ENCODE measurements around the gene TMEM98.
"Not testable (repeated sequence)": the region's sequence is repeated elsewhere in the genome, so short reads cannot be mapped to it uniquely, and the experiment has no call there.

Gene TMEM98

GRCh38 chr17:32920293-32920692 is 7.7 kb upstream of the TMEM98 start:
- in situ Hi-C loops (cut with MboI; ENCODE audit: low sequenced_read_pairs) = no loop called here
- DNase-seq (ENCODE audit: low spot score in 2 of 2) = no peak

GRCh38 chr17:32921017-32921416 is 6.9 kb upstream of the TMEM98 start:
- Histone ChIP-seq H3K27me3 (ENCODE audit: low read depth) (no peaks in the 10 kb centered on the region), H3K9me3 (no peaks in the 10 kb centered on the region), H3K36me3 (replicated peaks) (no peaks in the 10 kb centered on the region), H3K4me1 (no peaks in the 10 kb centered on the region; the same call in 1 of the 2 replicates), H3K4me3 (no peak overlapping the region)
- in situ Hi-C loops (cut with MboI; ENCODE audit: low sequenced_read_pairs) = no loop called here
- no peak for DNase-seq (ENCODE audit: low spot score in 2 of 2)

More at GRCh38 chr17:32920293-32920692, 7.7 kb upstream of the TMEM98 start:
- Histone ChIP-seq H3K4me1 (no peaks in the 10 kb centered on the region; the same call in 1 of the 2 replicates), H3K9me3 (no peaks in the 10 kb centered on the region), H3K36me3 (replicated peaks) (no peaks in the 10 kb centered on the region), H3K4me3 (no peak overlapping the region), H3K27me3 (ENCODE audit: low read depth) (no peaks in the 10 kb centered on the region)

- H3K4me1 ChIP-seq; DNase-seq (ENCODE audit: low spot score in 2 of 2); H3K9me3 ChIP-seq; H3K4me3 ChIP-seq; H3K36me3 ChIP-seq (replicated peaks); in situ Hi-C loops (cut with MboI; ENCODE audit: low sequenced_read_pairs); H3K27me3 ChIP-seq (ENCODE audit: low read depth): not testable (repeated sequence)
These were observed 4.0 kb upstream of the TMEM98 start for GRCh38 chr17:32923905-32924304.

GRCh38 chr17:32926183-32926582 is 1.8 kb upstream of the TMEM98 start:
- Histone ChIP-seq H3K27me3 (ENCODE audit: low read depth) (no peaks in the 10 kb centered on the region), H3K4me1 (peaks cover 14% of the 10 kb centered on the region), H3K36me3 (replicated peaks) (no peaks in the 10 kb centered on the region; the same call in 1 of the 2 replicates), H3K4me3 (no peak overlapping the region), H3K9me3 (no peaks in the 10 kb centered on the region)
- DNase-seq (ENCODE audit: low spot score in 2 of 2) = peak in 1 of 2 experiments; percentile 24
- in situ Hi-C loops (cut with MboI; ENCODE audit: low sequenced_read_pairs) = no loop called here

GRCh38 chr17:32926789-32927188 is 1.2 kb upstream of the TMEM98 start:
- H3K27me3 ChIP-seq (ENCODE audit: low read depth); H3K4me3 ChIP-seq; H3K36me3 ChIP-seq (replicated peaks); DNase-seq (ENCODE audit: low spot score in 2 of 2); H3K9me3 ChIP-seq; in situ Hi-C loops (cut with MboI; ENCODE audit: low sequenced_read_pairs): not testable (repeated sequence)
- peaks cover 14% of the 10 kb centered on the region for H3K4me1 ChIP-seq

- in situ Hi-C loops (cut with MboI; ENCODE audit: low sequenced_read_pairs) = no loop called here
- H3K9me3 ChIP-seq = no peaks in the 10 kb centered on the region
These were observed 691 bp upstream of the TMEM98 start for GRCh38 chr17:32927201-32927723.

GRCh38 chr17:32928586-32929535 is 908 bp downstream of the TMEM98 start:
- in situ Hi-C loops (cut with MboI; ENCODE audit: low sequenced_read_pairs) = no loop called here
- peak overlapping the region; percentile 52 for H3K4me3 ChIP-seq
- peaks cover 14% of the 10 kb centered on the region for H3K4me1 ChIP-seq
- H3K9me3 ChIP-seq = no peaks in the 10 kb centered on the region
- no peaks in the 10 kb centered on the region for H3K27me3 ChIP-seq (ENCODE audit: low read depth)
- peak in 1 of 2 experiments; percentile 47 for DNase-seq (ENCODE audit: low spot score in 2 of 2)
- no peaks in the 10 kb centered on the region; the same call in none of the 2 replicates for H3K36me3 ChIP-seq (replicated peaks)

More at GRCh38 chr17:32927201-32927723, 691 bp upstream of the TMEM98 start:
- peaks cover 14% of the 10 kb centered on the region for H3K4me1 ChIP-seq
- no peak for DNase-seq (ENCODE audit: low spot score in 2 of 2)
- H3K4me3 ChIP-seq = peak overlapping the region; percentile 30
- H3K36me3 ChIP-seq (replicated peaks) = no peaks in the 10 kb centered on the region; the same call in none of the 2 replicates
- H3K27me3 ChIP-seq (ENCODE audit: low read depth) = no peaks in the 10 kb centered on the region

- H3K36me3 ChIP-seq (replicated peaks) = peaks cover 4% of the 10 kb centered on the region
- H3K9me3 ChIP-seq = no peaks in the 10 kb centered on the region
- H3K27me3 ChIP-seq (ENCODE audit: low read depth) = no peaks in the 10 kb centered on the region
- H3K4me1 ChIP-seq = peaks cover 14% of the 10 kb centered on the region
- peak overlapping the region; percentile 52 for H3K4me3 ChIP-seq
- in situ Hi-C loops (cut with MboI; ENCODE audit: low sequenced_read_pairs) = no loop called here
- DNase-seq (ENCODE audit: low spot score in 2 of 2) = no peak
These were observed 1.6 kb downstream of the TMEM98 start for GRCh38 chr17:32929588-32929987.

- DNase-seq (ENCODE audit: low spot score in 2 of 2) = peak in 1 of 2 experiments; percentile 47
- peaks cover 14% of the 10 kb centered on the region for H3K4me1 ChIP-seq
- H3K36me3 ChIP-seq (replicated peaks) = peaks cover 5% of the 10 kb centered on the region
- no peaks in the 10 kb centered on the region for H3K27me3 ChIP-seq (ENCODE audit: low read depth)
- no peaks in the 10 kb centered on the region for H3K9me3 ChIP-seq
- H3K4me3 ChIP-seq = no peak overlapping the region
- in situ Hi-C loops (cut with MboI; ENCODE audit: low sequenced_read_pairs) = no loop called here
These were observed 2.6 kb downstream of the TMEM98 start for GRCh38 chr17:32930512-32930911.

- DNase-seq (ENCODE audit: low spot score in 2 of 2) = no peak
- in situ Hi-C loops (cut with MboI; ENCODE audit: low sequenced_read_pairs) = no loop called here
- Histone ChIP-seq H3K36me3 (replicated peaks) (peaks cover 9% of the 10 kb centered on the region), H3K4me1 (peaks cover 14% of the 10 kb centered on the region), H3K4me3 (no peak overlapping the region), H3K27me3 (ENCODE audit: low read depth) (no peaks in the 10 kb centered on the region), H3K9me3 (no peaks in the 10 kb centered on the region)
These were observed 3.7 kb downstream of the TMEM98 start for GRCh38 chr17:32931686-32932085.

- H3K4me1 ChIP-seq = peaks cover 6% of the 10 kb centered on the region
- H3K27me3 ChIP-seq (ENCODE audit: low read depth) = no peaks in the 10 kb centered on the region
- H3K4me3 ChIP-seq = no peak overlapping the region
- no peaks in the 10 kb centered on the region for H3K9me3 ChIP-seq
- in situ Hi-C loops (cut with MboI; ENCODE audit: low sequenced_read_pairs) = no loop called here
- H3K36me3 ChIP-seq (replicated peaks) = peaks cover 28% of the 10 kb centered on the region
- no peak for DNase-seq (ENCODE audit: low spot score in 2 of 2)
These were observed 5.9 kb downstream of the TMEM98 start for GRCh38 chr17:32933881-32934280.

- no peaks in the 10 kb centered on the region for H3K27me3 ChIP-seq (ENCODE audit: low read depth)
- peaks cover 31% of the 10 kb centered on the region for H3K36me3 ChIP-seq (replicated peaks)
- no peaks in the 10 kb centered on the region for H3K9me3 ChIP-seq
- H3K4me3 ChIP-seq = no peak overlapping the region
- in situ Hi-C loops (cut with MboI; ENCODE audit: low sequenced_read_pairs) = no loop called here
- H3K4me1 ChIP-seq = no peaks in the 10 kb centered on the region
- DNase-seq (ENCODE audit: low spot score in 2 of 2) = no peak
These were observed 7.8 kb downstream of the TMEM98 start for GRCh38 chr17:32935726-32936125.

- no peak for DNase-seq (ENCODE audit: low spot score in 2 of 2)
- in situ Hi-C loops (cut with MboI; ENCODE audit: low sequenced_read_pairs) = no loop called here
- Histone ChIP-seq H3K36me3 (replicated peaks) (peaks cover 37% of the 10 kb centered on the region), H3K9me3 (no peaks in the 10 kb centered on the region), H3K4me3 (no peak overlapping the region), H3K27me3 (ENCODE audit: low read depth) (no peaks in the 10 kb centered on the region), H3K4me1 (no peaks in the 10 kb centered on the region)
These were observed 8.4 kb downstream of the TMEM98 start for GRCh38 chr17:32936186-32936893.
